ENCODE results near the gene CDCP2. TPM values are rescaled to one million over a fixed set of nuclear protein-coding genes. Genes with fewer than 3 reads are reported as not detected.

The CDCP2 gene
- total RNA-seq, 1 donor from 2014 or later, result not detected

DNA sequence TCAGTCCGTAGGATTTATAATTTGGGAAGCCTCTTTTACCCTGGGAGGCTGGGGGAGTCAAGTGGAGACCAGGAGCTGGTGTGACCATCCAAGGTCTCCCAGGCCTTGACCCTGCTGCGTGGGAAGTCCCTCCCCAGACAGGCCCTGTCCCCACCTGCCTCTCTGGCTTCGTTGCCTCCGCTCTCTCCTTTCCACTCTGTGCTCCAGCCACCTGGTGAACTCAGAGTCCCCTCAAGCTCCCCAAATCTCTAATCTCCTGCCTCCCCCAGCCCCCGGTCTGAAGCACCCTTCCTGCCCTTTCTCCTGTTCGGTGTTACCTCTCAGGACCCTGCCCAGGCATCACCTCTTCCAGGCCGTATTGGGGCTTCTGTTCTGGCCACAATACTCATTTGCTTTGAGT lies 27.9 kb downstream of the CDCP2 start:
- Mint-ChIP-seq H3K27ac (no peak overlapping the region), H3K9me3 (ENCODE audit: low read depth) (no peaks in the 10 kb centered on the region), H3K4me1 (ENCODE audit: low read depth) (peaks cover 4% of the 10 kb centered on the region), H3K4me3 (ENCODE audit: low read depth) (no peak overlapping the region), H3K36me3 (ENCODE audit: insufficient read depth) (no peaks in the 10 kb centered on the region), H3K27me3 (peaks cover 28% of the 10 kb centered on the region)
- DNase-seq (ENCODE audit: low spot score, unreplicated experiment), result no peak
- TF ChIP-seq, protein P1, sequence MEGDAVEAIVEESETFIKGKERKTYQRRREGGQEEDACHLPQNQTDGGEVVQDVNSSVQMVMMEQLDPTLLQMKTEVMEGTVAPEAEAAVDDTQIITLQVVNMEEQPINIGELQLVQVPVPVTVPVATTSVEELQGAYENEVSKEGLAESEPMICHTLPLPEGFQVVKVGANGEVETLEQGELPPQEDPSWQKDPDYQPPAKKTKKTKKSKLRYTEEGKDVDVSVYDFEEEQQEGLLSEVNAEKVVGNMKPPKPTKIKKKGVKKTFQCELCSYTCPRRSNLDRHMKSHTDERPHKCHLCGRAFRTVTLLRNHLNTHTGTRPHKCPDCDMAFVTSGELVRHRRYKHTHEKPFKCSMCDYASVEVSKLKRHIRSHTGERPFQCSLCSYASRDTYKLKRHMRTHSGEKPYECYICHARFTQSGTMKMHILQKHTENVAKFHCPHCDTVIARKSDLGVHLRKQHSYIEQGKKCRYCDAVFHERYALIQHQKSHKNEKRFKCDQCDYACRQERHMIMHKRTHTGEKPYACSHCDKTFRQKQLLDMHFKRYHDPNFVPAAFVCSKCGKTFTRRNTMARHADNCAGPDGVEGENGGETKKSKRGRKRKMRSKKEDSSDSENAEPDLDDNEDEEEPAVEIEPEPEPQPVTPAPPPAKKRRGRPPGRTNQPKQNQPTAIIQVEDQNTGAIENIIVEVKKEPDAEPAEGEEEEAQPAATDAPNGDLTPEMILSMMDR (IDR thresholded peaks at IDR 0.05; ENCODE audit: unreplicated experiment), result no peak

DNA sequence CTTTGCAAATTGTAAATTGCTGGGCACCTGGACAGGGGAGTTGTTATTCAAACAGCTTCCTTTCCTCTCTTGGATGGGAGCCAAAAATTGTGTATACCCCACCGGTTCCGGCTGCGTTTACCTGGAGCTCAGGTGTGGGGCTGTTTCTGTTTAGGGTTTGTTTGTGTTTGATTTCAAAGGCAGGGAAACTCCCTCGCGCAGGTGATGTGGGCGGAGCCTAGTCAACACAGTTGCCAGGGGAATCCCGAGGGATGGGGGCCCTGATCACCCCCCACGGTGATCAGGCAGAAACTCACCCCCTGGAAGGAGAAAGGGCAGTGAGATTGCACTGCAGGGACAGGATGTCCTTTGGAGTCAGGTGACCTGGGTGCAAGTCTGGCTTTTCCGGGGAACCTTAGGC lies 28.3 kb downstream of the CDCP2 start:
- no peak overlapping the region for H3K4me3 Mint-ChIP-seq (ENCODE audit: low read depth)
- no peak overlapping the region for H3K27ac Mint-ChIP-seq
- H3K27me3 Mint-ChIP-seq, result peaks cover 28% of the 10 kb centered on the region
- no peak for DNase-seq (ENCODE audit: low spot score, unreplicated experiment)
- TF ChIP-seq, protein P1 (IDR thresholded peaks at IDR 0.05; ENCODE audit: unreplicated experiment), result no peak
- H3K4me1 Mint-ChIP-seq (ENCODE audit: low read depth), result peaks cover 4% of the 10 kb centered on the region
- H3K36me3 Mint-ChIP-seq (ENCODE audit: insufficient read depth), result no peaks in the 10 kb centered on the region
- no peaks in the 10 kb centered on the region for H3K9me3 Mint-ChIP-seq (ENCODE audit: low read depth)

DNA sequence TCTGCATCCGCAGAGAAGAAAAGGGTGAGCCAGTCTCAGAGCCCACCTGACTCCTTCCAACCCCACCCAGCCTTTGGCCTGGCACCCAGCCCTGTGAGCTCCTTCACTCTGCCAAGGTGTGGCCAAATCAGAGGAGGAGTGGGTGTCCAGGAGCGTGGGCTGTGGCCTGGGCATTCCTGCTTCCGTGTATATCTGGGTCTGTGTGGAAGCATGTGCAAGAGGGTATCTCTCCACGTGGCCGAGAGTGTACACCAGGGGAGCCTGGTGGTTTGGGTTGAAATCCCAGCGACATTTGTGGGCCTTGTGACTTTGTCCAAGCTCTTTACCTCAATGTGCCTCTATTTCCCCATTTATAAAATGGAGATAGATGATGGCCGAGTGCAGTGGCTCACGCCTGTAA lies 29.8 kb downstream of the CDCP2 start:
- Mint-ChIP-seq H3K36me3 (ENCODE audit: insufficient read depth) (no peaks in the 10 kb centered on the region), H3K4me3 (ENCODE audit: low read depth) (no peak overlapping the region), H3K27ac (no peak overlapping the region), H3K9me3 (ENCODE audit: low read depth) (no peaks in the 10 kb centered on the region), H3K27me3 (peaks cover 22% of the 10 kb centered on the region), H3K4me1 (ENCODE audit: low read depth) (peaks cover 4% of the 10 kb centered on the region)
- DNase-seq (ENCODE audit: low spot score, unreplicated experiment), result no peak
- TF ChIP-seq, protein P1 (IDR thresholded peaks at IDR 0.05; ENCODE audit: unreplicated experiment), result no peak

DNA sequence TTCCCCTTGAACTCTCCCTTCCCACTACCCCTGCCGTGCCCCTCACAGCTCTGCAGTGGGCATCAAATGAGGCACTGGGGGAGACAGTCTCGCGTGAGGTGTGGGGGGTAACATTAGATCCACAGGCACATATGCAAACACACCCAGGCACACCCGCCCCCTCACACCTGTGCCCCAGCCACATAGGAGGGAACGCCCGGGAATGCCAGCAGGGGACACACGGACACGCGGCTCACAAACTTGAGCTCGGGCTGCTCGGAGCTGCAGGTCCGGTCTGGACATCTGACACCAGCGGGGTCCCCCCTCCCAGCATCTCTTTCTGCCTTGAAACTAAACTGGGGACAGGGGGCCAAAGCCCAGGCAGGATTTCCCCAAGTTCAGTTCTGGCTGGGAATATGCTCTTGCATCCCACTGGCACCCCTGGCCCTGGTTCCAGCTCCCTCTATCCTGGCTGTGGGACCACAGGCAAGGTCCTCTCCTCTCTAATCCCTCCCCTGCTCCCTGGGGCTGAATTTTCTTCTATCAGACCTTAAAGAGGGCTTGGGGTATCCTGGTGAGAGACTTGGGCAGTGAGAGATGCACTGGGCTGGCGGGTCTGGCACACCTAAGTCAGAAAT lies 30.6 kb downstream of the CDCP2 start:
- Mint-ChIP-seq H3K27ac (no peak overlapping the region), H3K36me3 (ENCODE audit: insufficient read depth) (no peaks in the 10 kb centered on the region), H3K9me3 (ENCODE audit: low read depth) (no peaks in the 10 kb centered on the region), H3K4me3 (ENCODE audit: low read depth) (peak overlapping the region; percentile 33), H3K4me1 (ENCODE audit: low read depth) (peaks cover 4% of the 10 kb centered on the region), H3K27me3 (peaks cover 16% of the 10 kb centered on the region)
- TF ChIP-seq, protein P1 (IDR thresholded peaks at IDR 0.05; ENCODE audit: unreplicated experiment), result no peak
- no peak for DNase-seq (ENCODE audit: low spot score, unreplicated experiment)

DNA sequence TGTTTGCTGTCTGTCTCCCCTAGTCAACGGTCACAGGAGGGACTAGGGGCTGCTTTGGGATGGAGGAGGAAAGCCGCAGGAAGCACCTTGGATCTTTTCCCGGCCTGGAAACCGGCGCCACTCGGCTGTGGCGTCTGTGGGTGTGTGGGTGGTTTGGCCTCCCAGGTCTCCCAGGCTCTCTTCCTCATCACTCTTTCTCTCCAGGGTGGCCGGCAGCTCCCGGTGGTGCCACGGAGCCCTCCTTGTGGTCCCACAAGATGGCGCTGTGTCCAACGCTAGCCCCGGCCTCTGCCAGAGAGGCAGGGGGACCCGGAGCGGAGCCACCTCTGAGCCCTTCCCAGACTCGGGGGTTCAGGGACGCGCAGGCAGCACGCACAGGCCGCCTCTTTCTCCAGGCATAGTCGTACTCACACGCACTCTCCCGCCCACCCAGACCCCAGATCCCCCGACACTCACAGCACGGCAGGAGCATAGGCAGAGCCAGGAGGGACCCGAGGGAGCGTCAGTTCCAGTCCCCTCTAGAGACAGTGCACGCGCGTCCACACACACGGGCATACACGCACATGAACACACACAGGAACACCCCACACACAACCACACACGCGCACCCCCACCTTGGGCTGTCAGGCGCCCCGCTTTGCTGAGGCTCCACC lies 31.2 kb downstream of the CDCP2 start:
- Mint-ChIP-seq H3K4me3 (ENCODE audit: low read depth) (peak overlapping the region; percentile 48), H3K27me3 (peaks cover 16% of the 10 kb centered on the region), H3K27ac (peak overlapping the region; percentile 80), H3K4me1 (ENCODE audit: low read depth) (peaks cover 4% of the 10 kb centered on the region), H3K9me3 (ENCODE audit: low read depth) (no peaks in the 10 kb centered on the region), H3K36me3 (ENCODE audit: insufficient read depth) (no peaks in the 10 kb centered on the region)
- peak; percentile 83 for DNase-seq (ENCODE audit: low spot score, unreplicated experiment)
- TF ChIP-seq, protein P1 (IDR thresholded peaks at IDR 0.05; ENCODE audit: unreplicated experiment), result peak; percentile 86
